Breast epithelium (tissue), 3 donors: ENCODE measurements around the gene CERS1.

Experiments
- POLR2A ChIP-seq: fragments of 450-650 bp; IDR thresholded peaks from one replicate; pipeline ENCODE4 v1.6.1; 2016; ENCODE audit warnings: antibody characterized with exemption, mild to moderate bottlenecking, moderate library complexity
- TF ChIP-seq, protein P1 (sequence below), 3 donors: fragments of 450-650 bp; IDR thresholded peaks; one replicate each; pipeline ENCODE4 v1.5.1; 2016 to 2017; ENCODE audit warnings: antibody characterized with exemption in 3 of 3, mild to moderate bottlenecking in 3 of 3, moderate library complexity in 3 of 3

GRCh38 chr19:18833141-18833476 is 62.8 kb downstream of the CERS1 start:
- TF ChIP-seq, protein P1, sequence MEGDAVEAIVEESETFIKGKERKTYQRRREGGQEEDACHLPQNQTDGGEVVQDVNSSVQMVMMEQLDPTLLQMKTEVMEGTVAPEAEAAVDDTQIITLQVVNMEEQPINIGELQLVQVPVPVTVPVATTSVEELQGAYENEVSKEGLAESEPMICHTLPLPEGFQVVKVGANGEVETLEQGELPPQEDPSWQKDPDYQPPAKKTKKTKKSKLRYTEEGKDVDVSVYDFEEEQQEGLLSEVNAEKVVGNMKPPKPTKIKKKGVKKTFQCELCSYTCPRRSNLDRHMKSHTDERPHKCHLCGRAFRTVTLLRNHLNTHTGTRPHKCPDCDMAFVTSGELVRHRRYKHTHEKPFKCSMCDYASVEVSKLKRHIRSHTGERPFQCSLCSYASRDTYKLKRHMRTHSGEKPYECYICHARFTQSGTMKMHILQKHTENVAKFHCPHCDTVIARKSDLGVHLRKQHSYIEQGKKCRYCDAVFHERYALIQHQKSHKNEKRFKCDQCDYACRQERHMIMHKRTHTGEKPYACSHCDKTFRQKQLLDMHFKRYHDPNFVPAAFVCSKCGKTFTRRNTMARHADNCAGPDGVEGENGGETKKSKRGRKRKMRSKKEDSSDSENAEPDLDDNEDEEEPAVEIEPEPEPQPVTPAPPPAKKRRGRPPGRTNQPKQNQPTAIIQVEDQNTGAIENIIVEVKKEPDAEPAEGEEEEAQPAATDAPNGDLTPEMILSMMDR (IDR thresholded peaks at IDR 0.05), result no peak
- no peak for TF ChIP-seq POLR2A
